Dedifferentiated amniotic fluid mesenchymal stem cell (primary cell): ENCODE data around the gene CBL.
A peak's percentile ranks its signal among the peaks of the same experiment; 100 is the strongest.

Source experiments
- DNase-seq: peaks from one replicate; pipeline ENCODE4 v3.0.0-alpha.2; 2016; ENCODE audit errors: extremely low spot score

Gene CBL

DNA sequence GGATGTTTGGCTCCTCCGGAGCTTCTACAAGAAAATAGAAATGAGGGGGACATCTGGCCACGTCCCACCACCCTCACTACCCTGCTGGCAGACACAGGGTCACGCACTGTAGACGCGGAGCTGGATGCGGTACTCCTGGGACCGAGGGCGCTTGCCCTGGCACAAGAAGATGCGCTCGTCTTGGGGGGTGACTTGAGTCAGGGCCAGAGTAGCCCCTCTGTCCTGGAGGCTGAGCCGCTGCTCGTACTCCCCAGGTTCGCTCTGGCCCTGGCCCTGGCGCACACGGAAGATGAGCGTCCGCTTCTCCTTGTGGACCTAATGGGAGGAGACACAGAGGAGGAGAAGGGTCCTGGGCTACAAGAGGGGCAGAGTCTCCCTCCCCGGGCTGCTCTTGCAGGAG lies 108.6 kb downstream of the CBL start:
- no peak for DNase-seq

GRCh38 chr11:119315131-119316015 lies 109.2 kb downstream of the CBL start:
- DNase-seq, result no peak

GRCh38 chr11:119316016-119316728 lies 110.0 kb downstream of the CBL start:
- DNase-seq, result no peak

- DNase-seq, result no peak
Observed at GRCh38 chr11:119316729-119317591, 110.8 kb downstream of the CBL start, which contains the start of gene MCAM. Gene MCAM, minus strand, starts transcription at chr11:119317130. Its CDS starts 29 bp downstream, at chr11:119317101.

DNA sequence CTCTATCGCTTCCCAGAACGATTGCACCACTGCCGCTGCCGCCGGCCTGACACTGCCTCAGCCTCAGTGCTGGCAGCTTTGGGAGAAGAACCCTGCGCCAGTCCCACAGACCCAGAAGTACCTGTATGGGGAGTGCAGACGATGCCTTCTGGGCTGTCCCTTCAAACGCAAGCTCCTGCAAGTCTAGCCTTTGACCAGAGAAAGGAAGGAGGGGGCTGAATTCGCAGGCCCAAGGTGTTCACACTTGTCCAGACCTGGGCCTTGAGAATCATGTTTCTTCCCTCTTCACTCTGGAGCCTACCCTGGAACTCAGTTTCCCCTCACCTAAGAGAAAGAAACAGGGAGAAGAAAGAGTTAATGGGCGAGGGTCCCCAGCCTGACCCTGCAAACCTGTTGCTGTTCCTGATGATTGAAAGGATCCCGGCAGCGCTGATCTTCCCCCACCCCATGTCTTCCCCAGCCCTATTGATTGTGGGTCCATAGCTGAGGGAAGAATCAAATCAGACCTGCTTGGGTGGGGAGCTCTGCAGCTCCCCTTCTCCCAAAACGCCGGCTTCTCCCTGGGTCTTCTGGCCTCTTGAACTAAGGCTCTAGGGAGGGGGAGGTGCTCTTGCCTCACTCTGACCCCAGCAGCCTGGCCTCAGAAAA lies 111.6 kb downstream of the CBL start:
- DNase-seq, result no peak

DNA sequence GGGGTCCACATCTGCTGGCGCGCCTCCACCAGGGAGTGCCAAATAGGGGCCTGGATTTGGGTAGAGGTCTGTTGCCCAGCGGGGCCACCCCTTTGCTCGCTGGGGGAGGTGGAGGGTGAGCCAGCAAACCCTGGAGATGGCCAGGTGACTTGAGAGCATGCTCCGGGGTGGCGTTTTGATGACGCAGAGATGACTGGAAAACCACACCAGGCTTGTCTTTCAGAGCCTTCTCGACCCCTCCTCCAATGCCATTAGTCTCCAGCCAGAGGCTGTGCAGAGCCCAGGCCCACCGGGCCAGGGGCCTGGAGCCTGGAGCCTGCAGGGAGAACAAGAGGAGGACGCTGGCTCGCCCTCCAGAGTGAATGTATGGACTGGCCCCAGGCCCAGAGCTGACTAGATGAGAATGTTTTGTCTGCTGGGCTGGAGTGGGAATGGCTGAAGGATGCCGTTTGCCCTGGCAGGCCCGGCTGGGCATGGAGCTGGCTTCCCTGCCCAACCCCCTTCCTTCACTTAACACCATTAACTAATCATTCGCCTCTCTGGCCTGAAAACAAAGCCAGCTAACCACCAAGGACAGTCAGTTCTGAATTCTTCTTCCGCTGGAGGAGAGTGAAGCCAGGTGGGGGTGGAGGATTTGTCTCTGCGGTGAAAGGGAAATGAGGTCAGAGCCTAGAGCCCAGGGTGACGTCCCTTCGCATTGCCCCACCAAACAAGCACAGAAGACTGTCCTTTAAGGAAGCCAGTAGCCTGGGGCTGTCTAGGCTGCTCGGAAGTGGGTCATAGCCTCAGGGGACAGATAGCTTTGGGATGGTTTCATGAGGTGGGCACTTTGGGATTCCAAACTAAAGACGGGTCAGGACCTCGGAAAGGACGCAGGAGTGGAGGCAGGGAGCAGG lies 112.3 kb downstream of the CBL start:
- DNase-seq, result no peak

- no peak for DNase-seq
Observed at GRCh38 chr11:119319136-119319699, 113.1 kb downstream of the CBL start.

GRCh38 chr11:119319700-119320239 lies 113.6 kb downstream of the CBL start:
- DNase-seq, result no peak

DNA sequence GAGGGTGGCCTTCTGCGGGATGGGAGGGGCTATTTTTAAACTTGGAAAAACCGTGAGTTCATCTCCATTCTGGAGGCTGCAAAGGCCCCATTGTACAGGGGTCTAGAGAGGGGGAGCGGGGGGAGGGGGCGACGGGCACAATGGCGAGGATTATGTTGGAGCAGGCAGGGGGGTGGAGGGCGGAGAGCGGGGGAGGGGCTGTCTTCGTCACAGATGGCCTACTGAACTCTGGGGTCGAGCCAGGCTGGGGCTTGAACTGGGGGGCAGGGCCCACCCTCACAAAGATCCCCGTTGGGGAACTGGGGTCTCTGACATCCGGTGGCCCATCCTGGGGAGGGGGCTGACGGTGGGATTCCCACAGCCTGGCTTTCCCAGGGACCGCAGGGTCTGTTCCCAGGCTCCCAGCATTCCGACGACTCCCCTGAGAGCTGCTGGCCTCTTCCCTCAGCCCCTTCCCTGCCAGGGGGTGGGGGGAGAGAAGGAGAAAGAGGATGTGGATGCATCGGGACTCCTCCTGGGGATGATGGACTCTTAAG lies 114.2 kb downstream of the CBL start:
- no peak for DNase-seq

GRCh38 chr11:119320776-119321524 lies 114.8 kb downstream of the CBL start:
- no peak for DNase-seq

DNA sequence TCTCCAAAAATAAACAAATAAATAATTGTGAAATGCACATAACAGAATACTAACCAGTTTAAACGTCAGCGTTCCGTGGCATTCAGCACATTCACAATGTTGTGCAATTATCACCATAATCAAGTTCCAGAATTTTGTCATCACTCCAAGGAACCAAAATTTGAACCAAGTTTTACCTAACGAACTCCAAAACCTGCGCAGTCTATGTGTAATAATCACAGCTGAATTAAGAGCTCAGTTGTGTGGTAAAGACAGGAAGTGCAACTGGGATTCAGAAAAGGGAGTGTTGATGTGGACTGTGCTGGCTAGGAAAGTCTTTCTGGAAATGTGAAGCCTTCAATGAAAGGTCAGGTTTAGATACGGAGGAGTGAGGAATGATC lies 116.2 kb downstream of the CBL start:
- no peak for DNase-seq

GRCh38 chr11:119322921-119323531 lies 116.9 kb downstream of the CBL start:
- no peak for DNase-seq

GRCh38 chr11:119323532-119324033 lies 117.4 kb downstream of the CBL start:
- DNase-seq, result peak; percentile 64

- no peak for DNase-seq
Observed at GRCh38 chr11:119324189-119324588, 118.0 kb downstream of the CBL start.

DNA sequence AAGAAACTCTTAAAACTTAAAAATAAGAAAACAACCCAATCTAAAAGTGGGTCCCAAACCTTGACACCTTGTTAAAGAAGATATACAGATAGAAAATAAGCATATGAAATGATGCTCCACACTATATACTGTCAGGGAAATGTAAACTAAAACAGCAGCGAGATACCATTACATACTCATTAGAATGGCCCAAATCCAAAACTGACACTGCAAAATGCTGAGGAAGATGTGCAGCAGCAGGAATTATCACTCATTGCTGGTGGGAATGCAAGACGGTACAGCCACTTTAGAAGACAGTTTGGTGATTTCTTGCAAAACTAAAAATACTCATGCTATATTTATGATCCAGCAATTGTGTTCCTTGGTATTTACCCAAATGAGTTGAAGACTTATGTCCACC lies 123.2 kb downstream of the CBL start:
- DNase-seq, result no peak

DNA sequence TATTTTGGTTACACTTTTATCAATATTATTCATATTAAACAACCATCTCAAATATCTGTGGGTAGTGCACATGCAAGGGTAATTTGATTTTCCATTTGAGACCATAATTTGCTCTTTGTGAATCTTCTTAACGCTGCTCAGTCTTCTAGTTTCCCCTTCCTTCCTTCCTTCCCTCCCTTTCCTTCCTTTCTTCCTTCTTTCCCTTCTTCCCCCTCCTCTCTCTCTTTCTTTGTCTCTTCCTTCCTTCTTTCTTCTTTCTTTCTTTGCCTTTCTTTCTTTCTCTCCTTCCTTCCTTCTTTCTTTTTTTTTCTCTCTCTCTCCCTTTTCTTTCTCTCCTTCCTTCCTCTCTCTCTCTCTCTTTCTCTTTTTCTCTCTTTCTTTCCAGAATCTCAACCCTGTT lies 124.1 kb downstream of the CBL start:
- no peak for DNase-seq

GRCh38 chr11:119332111-119332765 lies 126.1 kb downstream of the CBL start:
- DNase-seq, result no peak
